Endothelial cell of umbilical vein (primary cell): ENCODE data around the gene TEKTIP1.

Experiments
- EZH2 ChIP-seq: IDR thresholded peaks from 2 replicates; pipeline ENCODE4 v1.6.1; 2012; ENCODE audit warnings: borderline replicate concordance, low read depth, mild to moderate bottlenecking, moderate library complexity, low read length, inconsistent platforms; ENCODE audit not compliant: severe bottlenecking
- GATA2 ChIP-seq: IDR thresholded peaks from 2 replicates; pipeline ENCODE4 v1.7.0; 2011; ENCODE audit warnings: low read depth, mild to moderate bottlenecking, moderate library complexity, mixed read lengths, low read length; ENCODE audit not compliant: insufficient read length, insufficient read depth
- TF ChIP-seq, protein P1 (sequence below), 2 donors: IDR thresholded peaks; 1 replicate in 1 of 2; 2 replicates in 1 of 2; pipeline ENCODE4 v1.5.1; 2011; ENCODE audit warnings: low read length in 2 of 2, mild to moderate bottlenecking in 2 of 2, moderate library complexity in 2 of 2, control low read depth in 1 of 2, inconsistent platforms in 1 of 2, low read depth in 1 of 2; ENCODE audit not compliant: insufficient read depth in 1 of 2; ENCODE audit errors: extremely low read depth in 1 of 2

DNA sequence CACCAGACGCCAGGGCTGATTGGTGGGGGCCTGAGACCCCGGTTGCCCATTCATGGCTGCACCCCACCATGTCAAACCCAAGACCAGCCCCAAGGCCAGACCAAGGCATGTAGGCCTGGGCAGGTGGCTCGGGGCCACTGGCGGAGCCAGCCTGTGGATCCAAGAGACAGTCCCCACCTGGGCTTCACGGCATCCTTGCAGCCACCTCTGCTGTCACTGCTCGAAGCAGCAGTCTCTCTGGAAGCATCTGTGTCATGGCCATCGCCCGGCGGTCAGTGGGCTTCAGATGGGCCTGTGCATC is 3.8 kb upstream of the TEKTIP1 start:
- TF ChIP-seq, protein P1, sequence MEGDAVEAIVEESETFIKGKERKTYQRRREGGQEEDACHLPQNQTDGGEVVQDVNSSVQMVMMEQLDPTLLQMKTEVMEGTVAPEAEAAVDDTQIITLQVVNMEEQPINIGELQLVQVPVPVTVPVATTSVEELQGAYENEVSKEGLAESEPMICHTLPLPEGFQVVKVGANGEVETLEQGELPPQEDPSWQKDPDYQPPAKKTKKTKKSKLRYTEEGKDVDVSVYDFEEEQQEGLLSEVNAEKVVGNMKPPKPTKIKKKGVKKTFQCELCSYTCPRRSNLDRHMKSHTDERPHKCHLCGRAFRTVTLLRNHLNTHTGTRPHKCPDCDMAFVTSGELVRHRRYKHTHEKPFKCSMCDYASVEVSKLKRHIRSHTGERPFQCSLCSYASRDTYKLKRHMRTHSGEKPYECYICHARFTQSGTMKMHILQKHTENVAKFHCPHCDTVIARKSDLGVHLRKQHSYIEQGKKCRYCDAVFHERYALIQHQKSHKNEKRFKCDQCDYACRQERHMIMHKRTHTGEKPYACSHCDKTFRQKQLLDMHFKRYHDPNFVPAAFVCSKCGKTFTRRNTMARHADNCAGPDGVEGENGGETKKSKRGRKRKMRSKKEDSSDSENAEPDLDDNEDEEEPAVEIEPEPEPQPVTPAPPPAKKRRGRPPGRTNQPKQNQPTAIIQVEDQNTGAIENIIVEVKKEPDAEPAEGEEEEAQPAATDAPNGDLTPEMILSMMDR (IDR thresholded peaks at IDR 0.05; ENCODE audit: extremely low read depth in 1 of 2, insufficient read depth in 1 of 2, low read depth in 1 of 2, low read length in 2 of 2), result no peak
- TF ChIP-seq GATA2 (no peak), EZH2 (no peak)
